SK-N-SH treated with all-trans-retinoic acid at 6 μM for 48 hours (cell line): Measurements from ENCODE around the gene SCLT1.

Experiments
- RARB ChIP-seq: fragments of 250-450 bp; sonication (Bioruptor Pico); IDR thresholded peaks from 2 replicates; pipeline ENCODE4 v1.8.0; 2021; ENCODE audit warnings: mild to moderate bottlenecking, moderate library complexity
- TF ChIP-seq, protein P1 (sequence below): fragments of 250-450 bp; sonication (Bioruptor Pico); IDR thresholded peaks from 2 replicates; pipeline ENCODE4 v1.5.1; 2021; ENCODE audit warnings: mild to moderate bottlenecking, moderate library complexity

DNA sequence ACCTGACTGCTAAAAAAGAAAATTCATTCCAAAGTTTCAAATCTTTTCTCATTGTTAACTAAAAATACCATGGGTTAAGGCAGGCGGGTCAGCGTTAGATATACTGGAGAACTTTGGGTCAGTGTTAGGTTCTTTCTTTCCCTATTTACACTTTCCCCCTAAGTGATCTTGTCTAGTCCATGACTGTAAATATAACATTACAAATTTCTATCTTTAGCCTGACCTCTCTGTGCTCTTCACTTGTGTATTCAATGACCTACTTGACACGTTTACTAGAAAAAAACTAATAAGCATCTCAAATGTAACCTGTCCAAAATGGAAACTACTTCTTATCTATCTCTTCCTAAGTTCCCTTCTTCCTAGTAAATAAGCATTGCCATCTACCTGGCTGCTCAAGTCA, 188.5 kb downstream of the SCLT1 start:
- TF ChIP-seq, protein P1, sequence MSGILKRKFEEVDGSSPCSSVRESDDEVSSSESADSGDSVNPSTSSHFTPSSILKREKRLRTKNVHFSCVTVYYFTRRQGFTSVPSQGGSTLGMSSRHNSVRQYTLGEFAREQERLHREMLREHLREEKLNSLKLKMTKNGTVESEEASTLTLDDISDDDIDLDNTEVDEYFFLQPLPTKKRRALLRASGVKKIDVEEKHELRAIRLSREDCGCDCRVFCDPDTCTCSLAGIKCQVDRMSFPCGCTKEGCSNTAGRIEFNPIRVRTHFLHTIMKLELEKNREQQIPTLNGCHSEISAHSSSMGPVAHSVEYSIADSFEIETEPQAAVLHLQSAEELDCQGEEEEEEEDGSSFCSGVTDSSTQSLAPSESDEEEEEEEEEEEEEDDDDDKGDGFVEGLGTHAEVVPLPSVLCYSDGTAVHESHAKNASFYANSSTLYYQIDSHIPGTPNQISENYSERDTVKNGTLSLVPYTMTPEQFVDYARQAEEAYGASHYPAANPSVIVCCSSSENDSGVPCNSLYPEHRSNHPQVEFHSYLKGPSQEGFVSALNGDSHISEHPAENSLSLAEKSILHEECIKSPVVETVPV (CRISPR knock-in tag), result no peak
- TF ChIP-seq RARB, result no peak
